IMR-90 (cell line): Measurements from ENCODE around the gene SBK2. TPM values are rescaled to one million over a fixed set of nuclear protein-coding genes. Genes with fewer than 3 reads are reported as not detected.

Source experiments
- ATAC-seq: fragments of 200-7000 bp; cut with Tn5 transposase; 2 replicates; pipeline ENCODE4 v1.9.1; 2020; ENCODE audit warnings: low read depth, mild to moderate bottlenecking, moderate library complexity
- BruUV-seq: library from RNA; stranded (reverse); fragments of 400-500 nt; replicated peaks from 2 replicates; lab custom pipeline; 2021; lab: Mats Ljungman, UMichigan
- CTCF ChIA-PET: fragments of 300-600 bp; formaldehyde crosslinking; extraction: SDS; loops from one replicate; lab custom pipeline; 2021; ENCODE audit warnings: antibody characterized with exemption; lab: Yijun Ruan, JAX
- POLR2A ChIA-PET: fragments of 300-600 bp; sonication (Branson Sonifier 250); formaldehyde crosslinking; loops from one replicate; lab custom pipeline; 2022; ENCODE audit warnings: antibody characterized with exemption; ENCODE audit not compliant: unreplicated experiment; lab: Charles Lee
- DNase-seq: peaks from one replicate; pipeline ENCODE4 v3.0.0; 2013
- H2AFZ ChIP-seq: replicated peaks from 2 replicates; pipeline ENCODE3; 2013; ENCODE audit warnings: low read length, mild to moderate bottlenecking; ENCODE audit not compliant: poor library complexity
- H2AK5ac ChIP-seq: 2 replicates; pipeline ENCODE4 v1.6.1; 2013; ENCODE audit warnings: low read depth, low read length, inconsistent platforms
- H2AK9ac ChIP-seq: replicated peaks from 2 replicates; pipeline ENCODE3; 2013; ENCODE audit warnings: mild to moderate bottlenecking, low read depth, low read length, moderate library complexity; ENCODE audit not compliant: poor library complexity
- H2BK120ac ChIP-seq: 2 replicates; pipeline ENCODE4 v1.6.1; 2013; ENCODE audit warnings: low read depth, low read length, inconsistent platforms
- H2BK15ac ChIP-seq: 3 replicates; pipeline ENCODE4 v1.6.1; 2013; ENCODE audit warnings: low read depth, low read length, inconsistent platforms
- H2BK20ac ChIP-seq: 2 replicates; pipeline ENCODE4 v1.6.1; 2013; ENCODE audit warnings: low read depth, mild to moderate bottlenecking, inconsistent platforms, low read length, moderate library complexity
- H2BK5ac ChIP-seq: 2 replicates; pipeline ENCODE4 v1.6.1; 2013; ENCODE audit warnings: mild to moderate bottlenecking, low read depth, low read length, inconsistent platforms; ENCODE audit not compliant: poor library complexity, severe bottlenecking
- H3K14ac ChIP-seq: replicated peaks from 2 replicates; pipeline ENCODE4 v1.6.1; 2013; ENCODE audit warnings: low read depth, low read length, inconsistent platforms
- H3K18ac ChIP-seq: 2 replicates; pipeline ENCODE4 v1.6.1; 2013; ENCODE audit warnings: low read depth, low read length, control low read depth
- H3K23ac ChIP-seq: 2 replicates; pipeline ENCODE4 v1.6.1; 2013; ENCODE audit warnings: low read depth, low read length, inconsistent platforms
- H3K27ac ChIP-seq: 2 replicates; pipeline ENCODE4 v1.5.1; 2013; ENCODE audit warnings: mild to moderate bottlenecking, control low read depth, low read length; ENCODE audit not compliant: insufficient read depth
- H3K27me3 ChIP-seq: 2 replicates; pipeline ENCODE4 v1.6.1; 2013; ENCODE audit warnings: low read length; ENCODE audit not compliant: control insufficient read depth, insufficient read depth
- H3K36me3 ChIP-seq: 2 replicates; pipeline ENCODE4 v1.6.1; 2013; ENCODE audit warnings: low read length, mixed read lengths; ENCODE audit not compliant: control insufficient read depth, insufficient read depth
- H3K4ac ChIP-seq: 2 replicates; pipeline ENCODE4 v1.6.1; 2013; ENCODE audit warnings: low read depth, low read length, inconsistent platforms
- H3K4me1 ChIP-seq: 2 replicates; pipeline ENCODE4 v1.6.1; 2013; ENCODE audit warnings: low read length, mixed read lengths; ENCODE audit not compliant: control insufficient read depth, insufficient read depth
- H3K4me2 ChIP-seq: 2 replicates; pipeline ENCODE4 v1.6.1; 2013; ENCODE audit warnings: low read depth, mild to moderate bottlenecking, control low read depth, low read length, moderate library complexity
- H3K4me3 ChIP-seq: 2 replicates; pipeline ENCODE4 v1.5.1; 2013; ENCODE audit warnings: low read depth, mild to moderate bottlenecking, control low read depth, low read length, moderate library complexity; ENCODE audit not compliant: insufficient read depth
- H3K56ac ChIP-seq: 2 replicates; pipeline ENCODE4 v1.6.1; 2013; ENCODE audit warnings: low read length, inconsistent platforms; ENCODE audit not compliant: insufficient read depth; ENCODE audit errors: extremely low read depth
- H3K79me1 ChIP-seq, 2 experiments: 2 replicates each; pipeline ENCODE4 v1.6.1; 2013; ENCODE audit warnings: low read length in 2 of 2, inconsistent platforms in 1 of 2, low read depth in 1 of 2
- H3K9ac ChIP-seq: 2 replicates; pipeline ENCODE4 v1.6.1; 2013; ENCODE audit warnings: low read depth, low read length, control low read depth
- H3K9me1 ChIP-seq: 2 replicates; pipeline ENCODE4 v1.6.1; 2013; ENCODE audit warnings: low read length, inconsistent platforms; ENCODE audit not compliant: insufficient read depth
- H3K9me3 ChIP-seq: 2 replicates; pipeline ENCODE4 v1.6.1; 2013; ENCODE audit warnings: low read length; ENCODE audit not compliant: control insufficient read depth, insufficient read depth
- H4K20me1 ChIP-seq: 2 replicates; pipeline ENCODE4 v1.6.1; 2013; ENCODE audit warnings: low read length, inconsistent platforms; ENCODE audit not compliant: insufficient read depth
- H4K5ac ChIP-seq: 2 replicates; pipeline ENCODE4 v1.6.1; 2013; ENCODE audit warnings: mild to moderate bottlenecking, low read depth, low read length, control low read depth
- H4K8ac ChIP-seq, 2 experiments: 2 replicates each; pipeline ENCODE4 v1.6.1; 2013; ENCODE audit warnings: low read depth in 2 of 2, low read length in 2 of 2, control low read depth in 1 of 2, inconsistent platforms in 1 of 2
- H4K91ac ChIP-seq: 2 replicates; pipeline ENCODE4 v1.6.1; 2013; ENCODE audit warnings: low read depth, low read length, inconsistent platforms; ENCODE audit not compliant: insufficient read depth
- BHLHE40 ChIP-seq: fragments of 150-350 bp; IDR thresholded peaks from 2 replicates; pipeline ENCODE4 v1.6.1; 2016; ENCODE audit warnings: mild to moderate bottlenecking, low read depth, low read length
- FOS ChIP-seq: fragments of 150-350 bp; IDR thresholded peaks from 2 replicates; pipeline ENCODE4 v1.6.1; 2016; ENCODE audit warnings: low read depth, low read length
- MXI1 ChIP-seq: IDR thresholded peaks from 2 replicates; pipeline ENCODE4 v1.6.1; 2012; ENCODE audit warnings: low read depth, mild to moderate bottlenecking, low read length, moderate library complexity, borderline replicate concordance
- POLR2A ChIP-seq: IDR thresholded peaks from 2 replicates; pipeline ENCODE4 v1.6.1; 2012; ENCODE audit warnings: mild to moderate bottlenecking, low read depth, low read length
- RAD21 ChIP-seq: IDR thresholded peaks from 2 replicates; pipeline ENCODE4 v1.6.1; 2012; ENCODE audit warnings: low read length, improper control_type of control experiment
- WGBS, 2 experiments: methylation state at CpG; one replicate each; pipeline versions ENCODE4 v1.1.5 to v1.1.7; 2013; ENCODE audit warnings: missing lambda C conversion rate in 2 of 2; ENCODE audit not compliant: insufficient read length in 1 of 2; ENCODE audit errors: extremely low coverage in 2 of 2; 5-methylcytosine and 5-hydroxymethylcytosine counted together
- dilution Hi-C: fragments of 300-500 bp; cut with HindIII; formaldehyde crosslinking; loops from one replicate; pipeline ENCODE4 v1.14.3; 2018; ENCODE audit warnings: low sequenced_read_pairs; ENCODE audit not compliant: unreplicated experiment
- in situ Hi-C: fragments of 300-500 bp; cut with MboI; formaldehyde crosslinking; loops from 3 replicates; pipeline ENCODE4 v1.14.3; 2019; ENCODE audit warnings: low sequenced_read_pairs, inconsistent platforms, mixed read lengths
- intact Hi-C: fragments of 100-400 bp; cut with micrococcal nuclease; formaldehyde crosslinking; loops from 2 replicates; pipeline ENCODE4 v1.10.0; 2022
- polyA plus RNA-seq, 3 experiments: library from polyadenylated mRNA; depleted of rRNA; stranded (reverse); fragments of >200 nt; gene quantifications; 2 replicates each; pipeline ENCODE4 v1.2.3, GENCODE V29; 2012; ENCODE audit warnings: low replicate concordance in 1 of 3
- total RNA-seq: library from RNA; depleted of rRNA; stranded (reverse); fragments of >200 nt; gene quantifications from 2 replicates; pipeline ENCODE4 v1.2.3, GENCODE V29; 2012

Gene SBK2
- total and polyA plus RNA-seq, 2 of the 4 experiments (the other 2 are of a cell fraction), result 0.48 TPM; not detected in 1

- Histone ChIP-seq H3K27ac (no peak overlapping the region), H3K56ac (no peak overlapping the region), H3K9me3 (no peaks in the 10 kb centered on the region), H4K8ac (no peak overlapping the region), H2BK120ac (no peak overlapping the region; the same call in 1 of the 2 replicates), H3K4ac (0 out of 2 replicates have a peak overlapping the region, but pooled peaks have one; percentile 47), H3K79me1 (no peaks in the 10 kb centered on the region; a peak in 1 of 4 replicates), H3K23ac (no peak overlapping the region), H3K9ac (no peak overlapping the region), H3K4me1 (peaks cover 16% of the 10 kb centered on the region), H2BK5ac (no peak overlapping the region), H3K18ac (no peak overlapping the region), H3K9me1 (peaks cover 9% of the 10 kb centered on the region), H3K4me3 (no peak overlapping the region), H2AK5ac (peak overlapping the region; percentile 15; the same call in 1 of the 2 replicates), H3K14ac (no peak overlapping the region), H2BK15ac (no peak overlapping the region), H4K20me1 (no peaks in the 10 kb centered on the region), H3K4me2 (no peak overlapping the region), H2AFZ (no peak overlapping the region), H2BK20ac (no peak overlapping the region), H2AK9ac (no peak overlapping the region), H4K5ac (no peak overlapping the region), H3K36me3 (no peaks in the 10 kb centered on the region), H3K27me3 (no peaks in the 10 kb centered on the region; the same call in 1 of the 2 replicates), H4K91ac (no peak overlapping the region)
- ATAC-seq (no peak), DNase-seq (no peak)
- WGBS, 2 experiments, result 80% methylated on average over 2 of the region's 9 CpGs; no CpG with 5 or more reads in 1 of the 2 experiments
- CTCF ChIA-PET, result no interaction called here
- no TSS peak for BruUV-seq
- dilution Hi-C loops (no loop called here), in situ Hi-C loops (no loop called here), intact Hi-C loops (no loop called here)
- TF ChIP-seq POLR2A (no peak), MXI1 (no peak), BHLHE40 (no peak), RAD21 (no peak), FOS (no peak)
- POLR2A ChIA-PET, result no interaction called here
Measured at GRCh38 chr19:55554302-55554701, 17.4 kb upstream of the SBK2 start.
